H9 (cell line): Measurements from ENCODE around the gene KCMF1. TPM values are rescaled to one million over a fixed set of nuclear protein-coding genes. Genes with fewer than 3 reads are reported as not detected.

ENCODE experiments used
- DNase-seq: peaks from one replicate; pipeline ENCODE4 v3.0.0-alpha.2; 2017
- H2AFZ ChIP-seq: one replicate; pipeline ENCODE4 v1.6.1; 2013; ENCODE audit warnings: mild to moderate bottlenecking, low read length, control low read depth, moderate library complexity
- H2AK5ac ChIP-seq: 2 replicates; pipeline ENCODE4 v1.6.1; 2013; ENCODE audit warnings: low read length, control low read depth, mixed read lengths; ENCODE audit not compliant: insufficient read length
- H2BK120ac ChIP-seq: one replicate; pipeline ENCODE4 v1.6.1; 2013; ENCODE audit warnings: low read depth, mild to moderate bottlenecking, low read length, control low read depth, inconsistent platforms; ENCODE audit not compliant: poor library complexity, severe bottlenecking
- H2BK12ac ChIP-seq: 2 replicates; pipeline ENCODE4 v1.6.1; 2013; ENCODE audit warnings: low read length, control low read depth, mixed read lengths, low read depth; ENCODE audit not compliant: insufficient read length
- H2BK15ac ChIP-seq: 2 replicates; pipeline ENCODE4 v1.6.1; 2013; ENCODE audit warnings: low read depth, low read length, control low read depth
- H2BK20ac ChIP-seq: one replicate; pipeline ENCODE4 v1.6.1; 2013; ENCODE audit warnings: low read depth, mild to moderate bottlenecking, low read length, control low read depth, inconsistent platforms; ENCODE audit not compliant: poor library complexity, severe bottlenecking
- H2BK5ac ChIP-seq: 2 replicates; pipeline ENCODE4 v1.6.1; 2013; ENCODE audit warnings: low read length, control low read depth, mixed read lengths; ENCODE audit not compliant: insufficient read length
- H3K14ac ChIP-seq: 2 replicates; pipeline ENCODE4 v1.6.1; 2013; ENCODE audit warnings: low read length, control low read depth; ENCODE audit not compliant: insufficient read depth
- H3K18ac ChIP-seq: 2 replicates; pipeline ENCODE4 v1.6.1; 2013; ENCODE audit warnings: low read depth, mild to moderate bottlenecking, mixed read lengths, low read length, control low read depth; ENCODE audit not compliant: insufficient read length
- H3K23ac ChIP-seq: 2 replicates; pipeline ENCODE4 v1.6.1; 2013; ENCODE audit warnings: low read length, control low read depth, mixed read lengths, low read depth; ENCODE audit not compliant: insufficient read length
- H3K23me2 ChIP-seq: 2 replicates; pipeline ENCODE4 v1.6.1; 2013; ENCODE audit warnings: low read depth, mild to moderate bottlenecking, mixed read lengths, low read length, control low read depth; ENCODE audit not compliant: insufficient read length, poor library complexity, severe bottlenecking
- H3K27ac ChIP-seq: 2 replicates; pipeline ENCODE4 v1.5.1; 2013; ENCODE audit warnings: low read length, control low read depth, mixed read lengths, low read depth; ENCODE audit not compliant: insufficient read length
- H3K27me3 ChIP-seq: 2 replicates; pipeline ENCODE4 v1.6.1; 2013; ENCODE audit warnings: low read length, control low read depth, inconsistent platforms; ENCODE audit not compliant: insufficient read depth
- H3K4ac ChIP-seq: 2 replicates; pipeline ENCODE4 v1.6.1; 2013; ENCODE audit warnings: low read depth, mild to moderate bottlenecking, control low read depth, inconsistent platforms, low read length, moderate library complexity
- H3K4me1 ChIP-seq: 2 replicates; pipeline ENCODE4 v1.6.1; 2013; ENCODE audit warnings: low read length, control low read depth, inconsistent platforms; ENCODE audit not compliant: insufficient read depth
- H3K4me2 ChIP-seq: 2 replicates; pipeline ENCODE4 v1.6.1; 2013; ENCODE audit warnings: low read length, control low read depth, mixed read lengths; ENCODE audit not compliant: insufficient read length, insufficient read depth
- H3K56ac ChIP-seq: 2 replicates; pipeline ENCODE4 v1.6.1; 2013; ENCODE audit warnings: low read depth, mild to moderate bottlenecking, mixed read lengths, low read length, control low read depth; ENCODE audit not compliant: insufficient read length
- H3K79me1 ChIP-seq: 2 replicates; pipeline ENCODE4 v1.6.1; 2013; ENCODE audit warnings: low read depth, mild to moderate bottlenecking, moderate library complexity, low read length, control low read depth, inconsistent platforms; ENCODE audit not compliant: insufficient read depth, poor library complexity, severe bottlenecking
- H3K79me2 ChIP-seq: 2 replicates; pipeline ENCODE4 v1.6.1; 2013; ENCODE audit warnings: low read length, control low read depth, inconsistent platforms; ENCODE audit not compliant: insufficient read depth
- H3K9ac ChIP-seq: 2 replicates; pipeline ENCODE4 v1.6.1; 2013; ENCODE audit warnings: low read length, control low read depth, mixed read lengths; ENCODE audit not compliant: insufficient read length; ENCODE audit errors: extremely low read depth
- H3K9me3 ChIP-seq: one replicate; pipeline ENCODE4 v1.6.1; 2013; ENCODE audit warnings: low read depth, low read length, inconsistent platforms; ENCODE audit not compliant: control insufficient read depth
- H3T11ph ChIP-seq: one replicate; pipeline ENCODE4 v1.6.1; 2013; ENCODE audit warnings: mild to moderate bottlenecking, low read length, control low read depth, inconsistent platforms
- H4K20me1 ChIP-seq: one replicate; pipeline ENCODE4 v1.6.1; 2013; ENCODE audit not compliant: control insufficient read depth, insufficient read length, insufficient read depth
- H4K5ac ChIP-seq: 2 replicates; pipeline ENCODE4 v1.6.1; 2013; ENCODE audit warnings: low read depth, mild to moderate bottlenecking, mixed read lengths, low read length, control low read depth; ENCODE audit not compliant: insufficient read length
- H4K8ac ChIP-seq: replicated peaks from 2 replicates; pipeline ENCODE4 v1.6.1; 2013; ENCODE audit warnings: low read length, control low read depth, mixed read lengths, low read depth; ENCODE audit not compliant: insufficient read length
- H4K91ac ChIP-seq: 2 replicates; pipeline ENCODE4 v1.6.1; 2013; ENCODE audit warnings: low read depth, mild to moderate bottlenecking, moderate library complexity, mixed read lengths, low read length, control low read depth; ENCODE audit not compliant: insufficient read length
- H3K27ac Mint-ChIP-seq, 3 experiments: 2 replicates in 2 of 3; 3 replicates in 1 of 3; pipeline ENCODE4 v1.8.0; 2020 to 2021; ENCODE audit warnings: mixed read lengths in 3 of 3, mild to moderate bottlenecking in 1 of 3, moderate library complexity in 1 of 3
- H3K27me3 Mint-ChIP-seq: 2 replicates; pipeline ENCODE4 v1.8.0; 2021; ENCODE audit warnings: low read depth, mild to moderate bottlenecking, moderate library complexity, mixed read lengths
- H3K36me3 Mint-ChIP-seq, 3 experiments: 2 replicates in 2 of 3; 3 replicates in 1 of 3; pipeline ENCODE4 v1.8.0; 2020 to 2021; ENCODE audit warnings: low read depth in 3 of 3, mixed read lengths in 3 of 3; ENCODE audit not compliant: insufficient read depth in 1 of 3
- H3K4me1 Mint-ChIP-seq, 2 experiments: 2 replicates each; pipeline ENCODE4 v1.8.0; 2020; ENCODE audit warnings: mixed read lengths in 2 of 2
- H3K4me3 Mint-ChIP-seq, 2 experiments: 2 replicates in 1 of 2; 3 replicates in 1 of 2; pipeline ENCODE4 v1.8.0; 2020 to 2021; ENCODE audit warnings: mild to moderate bottlenecking in 2 of 2, mixed read lengths in 2 of 2, moderate library complexity in 1 of 2
- H3K9me3 Mint-ChIP-seq, 2 experiments: 2 replicates in 1 of 2; 3 replicates in 1 of 2; pipeline ENCODE4 v1.8.0; 2020; ENCODE audit warnings: mild to moderate bottlenecking in 2 of 2, mixed read lengths in 2 of 2, moderate library complexity in 1 of 2
- WGBS: extraction: QIAGEN DNeasy Blood & Tissue Kit; methylation state at CpG from one replicate; pipeline ENCODE4 v1.1.7; 2013; ENCODE audit warnings: missing lambda C conversion rate, low lambda C conversion rate, mixed read lengths; ENCODE audit not compliant: insufficient read length; ENCODE audit errors: extremely low coverage; 5-methylcytosine and 5-hydroxymethylcytosine counted together
- total RNA-seq: library from RNA; stranded (reverse); gene quantifications from 2 replicates; pipeline ENCODE4 v1.2.1, GENCODE V29; 2021
- TF ChIP-seq, protein P1 (sequence below): fragments of 200-600 bp; sonication (generic); conservative IDR thresholded peaks from 3 replicates; pipeline ENCODE4 v1.8.0; 2021; ENCODE audit warnings: antibody characterized with exemption, mild to moderate bottlenecking

Gene KCMF1
- total RNA-seq, 1 experiment from 2014 or later, result 113 TPM

DNA sequence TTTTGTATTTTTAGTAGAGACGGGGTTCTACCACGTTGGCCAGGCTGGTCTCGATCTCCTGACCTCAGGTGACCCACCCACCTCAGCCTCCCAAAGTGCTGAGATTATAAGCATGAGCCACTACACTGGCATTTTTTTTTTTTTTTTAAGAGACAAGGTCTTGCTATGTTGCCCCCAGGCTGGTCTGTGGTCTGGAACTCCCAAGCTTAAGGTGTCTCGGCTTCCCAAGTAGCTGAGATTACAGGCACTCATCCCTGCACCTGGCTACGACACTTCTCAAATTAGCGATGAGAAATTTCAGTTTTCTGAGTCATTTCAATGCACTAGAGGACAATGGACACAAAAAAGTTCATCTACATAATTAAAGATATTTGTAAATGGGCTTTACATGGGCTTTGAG is 125.7 kb downstream of the KCMF1 start:
- WGBS, result no CpG with 5 or more reads among the region's 6 CpGs
- no peaks in the 10 kb centered on the region for H4K20me1 ChIP-seq
- H3K23me2 ChIP-seq, result no peaks in the 10 kb centered on the region
- H3K4me1 ChIP-seq, result no peaks in the 10 kb centered on the region
- H3K9ac ChIP-seq, result no peak overlapping the region
- H3K27ac ChIP-seq, result no peak overlapping the region
- no peaks in the 10 kb centered on the region for H3K9me3 ChIP-seq
- H2BK15ac ChIP-seq, result no peak overlapping the region
- no peak overlapping the region for H3K23ac ChIP-seq
- no peak overlapping the region for H4K5ac ChIP-seq
- peaks cover 42% of the 10 kb centered on the region for H3K27me3 Mint-ChIP-seq
- peaks cover 0 to 3% of the 10 kb centered on the region in 2 experiments; a peak in 1 of 4 replicates for H3K4me1 Mint-ChIP-seq
- H4K91ac ChIP-seq, result no peak overlapping the region
- no peaks in the 10 kb centered on the region for H3K27me3 ChIP-seq
- no peak overlapping the region; a peak in 1 of 7 replicates for H3K27ac Mint-ChIP-seq
- H2BK120ac ChIP-seq, result no peak overlapping the region
- H3K14ac ChIP-seq, result no peak overlapping the region
- peaks cover 0 to 18% (median 7%) of the 10 kb centered on the region in 3 experiments; a peak in 5 of 7 replicates for H3K36me3 Mint-ChIP-seq
- no peak overlapping the region for H3K4me2 ChIP-seq
- no peak overlapping the region for H4K8ac ChIP-seq
- H2BK20ac ChIP-seq, result no peak overlapping the region
- H3K4ac ChIP-seq, result no peak overlapping the region
- peaks cover 15 to 18% of the 10 kb centered on the region in 2 experiments for H3K9me3 Mint-ChIP-seq
- H3K79me2 ChIP-seq, result no peaks in the 10 kb centered on the region
- DNase-seq, result no peak
- no peak overlapping the region for H2AK5ac ChIP-seq
- no peak overlapping the region for H3T11ph ChIP-seq
- H3K18ac ChIP-seq, result no peak overlapping the region
- no peak overlapping the region for H3K4me3 Mint-ChIP-seq
- no peak overlapping the region for H2BK12ac ChIP-seq
- no peak overlapping the region for H2AFZ ChIP-seq
- H3K56ac ChIP-seq, result no peak overlapping the region
- H2BK5ac ChIP-seq, result no peak overlapping the region
- TF ChIP-seq, protein P1, sequence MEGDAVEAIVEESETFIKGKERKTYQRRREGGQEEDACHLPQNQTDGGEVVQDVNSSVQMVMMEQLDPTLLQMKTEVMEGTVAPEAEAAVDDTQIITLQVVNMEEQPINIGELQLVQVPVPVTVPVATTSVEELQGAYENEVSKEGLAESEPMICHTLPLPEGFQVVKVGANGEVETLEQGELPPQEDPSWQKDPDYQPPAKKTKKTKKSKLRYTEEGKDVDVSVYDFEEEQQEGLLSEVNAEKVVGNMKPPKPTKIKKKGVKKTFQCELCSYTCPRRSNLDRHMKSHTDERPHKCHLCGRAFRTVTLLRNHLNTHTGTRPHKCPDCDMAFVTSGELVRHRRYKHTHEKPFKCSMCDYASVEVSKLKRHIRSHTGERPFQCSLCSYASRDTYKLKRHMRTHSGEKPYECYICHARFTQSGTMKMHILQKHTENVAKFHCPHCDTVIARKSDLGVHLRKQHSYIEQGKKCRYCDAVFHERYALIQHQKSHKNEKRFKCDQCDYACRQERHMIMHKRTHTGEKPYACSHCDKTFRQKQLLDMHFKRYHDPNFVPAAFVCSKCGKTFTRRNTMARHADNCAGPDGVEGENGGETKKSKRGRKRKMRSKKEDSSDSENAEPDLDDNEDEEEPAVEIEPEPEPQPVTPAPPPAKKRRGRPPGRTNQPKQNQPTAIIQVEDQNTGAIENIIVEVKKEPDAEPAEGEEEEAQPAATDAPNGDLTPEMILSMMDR, result no peak
- H3K79me1 ChIP-seq, result no peaks in the 10 kb centered on the region
